Neuronal stem cell (in vitro differentiated cells): ENCODE measurements around the gene FSD1.
A peak's percentile ranks its signal among the peaks of the same experiment; 100 is the strongest.
"Not testable (repeated sequence)": the region's sequence is repeated elsewhere in the genome, so short reads cannot be mapped to it uniquely, and the experiment has no call there.

Source experiments
- DNase-seq: peaks from one replicate; pipeline ENCODE4 v3.0.0-alpha.2; 2013; ENCODE audit warnings: low spot score
- H2AFZ ChIP-seq: one replicate; pipeline ENCODE4 v1.6.1; 2013; ENCODE audit warnings: mild to moderate bottlenecking, low read length, inconsistent platforms
- H2AK5ac ChIP-seq: 2 replicates; pipeline ENCODE4 v1.6.1; 2013; ENCODE audit warnings: low read depth, mild to moderate bottlenecking, inconsistent platforms, low read length, moderate library complexity, mixed read lengths
- H2BK120ac ChIP-seq: 2 replicates; pipeline ENCODE4 v1.6.1; 2013; ENCODE audit warnings: low read depth, mild to moderate bottlenecking, inconsistent platforms, low read length, moderate library complexity, mixed read lengths
- H2BK12ac ChIP-seq: one replicate; pipeline ENCODE4 v1.6.1; 2013; ENCODE audit warnings: low read length, inconsistent platforms
- H2BK15ac ChIP-seq: 2 replicates; pipeline ENCODE4 v1.6.1; 2013; ENCODE audit warnings: mild to moderate bottlenecking, low read length, inconsistent platforms, mixed read lengths
- H2BK5ac ChIP-seq: one replicate; pipeline ENCODE4 v1.6.1; 2013; ENCODE audit warnings: inconsistent platforms, mild to moderate bottlenecking, low read length, moderate library complexity
- H3K14ac ChIP-seq: one replicate; pipeline ENCODE4 v1.6.1; 2013; ENCODE audit warnings: low read length, inconsistent platforms
- H3K18ac ChIP-seq: 2 replicates; pipeline ENCODE4 v1.6.1; 2013; ENCODE audit warnings: low read length, inconsistent platforms
- H3K23ac ChIP-seq: 2 replicates; pipeline ENCODE4 v1.6.1; 2013; ENCODE audit warnings: low read depth, mild to moderate bottlenecking, mixed read lengths, low read length, inconsistent platforms; ENCODE audit not compliant: poor library complexity
- H3K27ac ChIP-seq: replicated peaks from 3 replicates; pipeline ENCODE4 v1.5.1; 2013; ENCODE audit warnings: low read length, inconsistent platforms
- H3K27me3 ChIP-seq, 3 experiments: 2 replicates each; pipeline ENCODE4 v1.6.1; 2013; ENCODE audit warnings: low read length in 3 of 3, mild to moderate bottlenecking in 2 of 3, inconsistent platforms in 1 of 3, low read depth in 1 of 3, mixed read lengths in 1 of 3, moderate library complexity in 1 of 3; ENCODE audit not compliant: control insufficient read depth in 3 of 3, insufficient read depth in 3 of 3
- H3K36me3 ChIP-seq, 2 donors: replicated peaks in 1 of 2; 2 replicates each; pipeline ENCODE4 v1.6.1; 2013; ENCODE audit warnings: low read length in 2 of 2; ENCODE audit not compliant: control insufficient read depth in 2 of 2, insufficient read depth in 2 of 2
- H3K4ac ChIP-seq: 2 replicates; pipeline ENCODE4 v1.6.1; 2013; ENCODE audit warnings: inconsistent platforms, mild to moderate bottlenecking, low read length, moderate library complexity
- H3K4me1 ChIP-seq, 2 donors: 1 replicate in 1 of 2; 2 replicates in 1 of 2; pipeline ENCODE4 v1.6.1; 2013; ENCODE audit warnings: low read length in 2 of 2, low read depth in 1 of 2; ENCODE audit not compliant: control insufficient read depth in 2 of 2, insufficient read depth in 1 of 2
- H3K4me2 ChIP-seq: one replicate; pipeline ENCODE4 v1.6.1; 2013; ENCODE audit warnings: mild to moderate bottlenecking, low read length, inconsistent platforms; ENCODE audit not compliant: insufficient read depth, poor library complexity, severe bottlenecking
- H3K4me3 ChIP-seq, 2 donors: 2 replicates each; pipeline ENCODE4 v1.5.1; 2013; ENCODE audit warnings: low read length in 2 of 2, mild to moderate bottlenecking in 2 of 2, inconsistent platforms in 1 of 2, moderate library complexity in 1 of 2
- H3K79me1 ChIP-seq: one replicate; pipeline ENCODE4 v1.6.1; 2013; ENCODE audit warnings: low read depth, mild to moderate bottlenecking, inconsistent platforms, low read length, moderate library complexity
- H3K9ac ChIP-seq: one replicate; pipeline ENCODE4 v1.6.1; 2013; ENCODE audit warnings: mild to moderate bottlenecking, low read depth, low read length, inconsistent platforms; ENCODE audit not compliant: poor library complexity
- H3K9me3 ChIP-seq, 2 donors: replicated peaks in 1 of 2; 2 replicates each; pipeline versions ENCODE3 to v1.6.1; 2013; ENCODE audit warnings: low read length in 2 of 2, mild to moderate bottlenecking in 2 of 2, inconsistent platforms in 1 of 2, low read depth in 1 of 2, mixed read lengths in 1 of 2, moderate library complexity in 1 of 2; ENCODE audit not compliant: control insufficient read depth in 2 of 2, insufficient read depth in 1 of 2
- H4K8ac ChIP-seq: one replicate; pipeline ENCODE4 v1.6.1; 2013; ENCODE audit warnings: low read depth, mild to moderate bottlenecking, inconsistent platforms, low read length, moderate library complexity
- H4K91ac ChIP-seq: one replicate; pipeline ENCODE4 v1.6.1; 2013; ENCODE audit warnings: low read length, low read depth, mild to moderate bottlenecking, inconsistent platforms; ENCODE audit not compliant: poor library complexity
- whole genome bisulfite sequencing, 2 donors: extraction: QIAGEN DNeasy Blood & Tissue Kit; methylation state at CpG; one replicate each; pipeline ENCODE4 v1.1.7; 2013; ENCODE audit warnings: missing lambda C conversion rate in 2 of 2, mixed read lengths in 1 of 2; ENCODE audit not compliant: insufficient read length in 2 of 2, insufficient replicate concordance in 1 of 2; ENCODE audit errors: extremely low coverage in 2 of 2; 5-methylcytosine and 5-hydroxymethylcytosine counted together

FSD1 gene

DNA sequence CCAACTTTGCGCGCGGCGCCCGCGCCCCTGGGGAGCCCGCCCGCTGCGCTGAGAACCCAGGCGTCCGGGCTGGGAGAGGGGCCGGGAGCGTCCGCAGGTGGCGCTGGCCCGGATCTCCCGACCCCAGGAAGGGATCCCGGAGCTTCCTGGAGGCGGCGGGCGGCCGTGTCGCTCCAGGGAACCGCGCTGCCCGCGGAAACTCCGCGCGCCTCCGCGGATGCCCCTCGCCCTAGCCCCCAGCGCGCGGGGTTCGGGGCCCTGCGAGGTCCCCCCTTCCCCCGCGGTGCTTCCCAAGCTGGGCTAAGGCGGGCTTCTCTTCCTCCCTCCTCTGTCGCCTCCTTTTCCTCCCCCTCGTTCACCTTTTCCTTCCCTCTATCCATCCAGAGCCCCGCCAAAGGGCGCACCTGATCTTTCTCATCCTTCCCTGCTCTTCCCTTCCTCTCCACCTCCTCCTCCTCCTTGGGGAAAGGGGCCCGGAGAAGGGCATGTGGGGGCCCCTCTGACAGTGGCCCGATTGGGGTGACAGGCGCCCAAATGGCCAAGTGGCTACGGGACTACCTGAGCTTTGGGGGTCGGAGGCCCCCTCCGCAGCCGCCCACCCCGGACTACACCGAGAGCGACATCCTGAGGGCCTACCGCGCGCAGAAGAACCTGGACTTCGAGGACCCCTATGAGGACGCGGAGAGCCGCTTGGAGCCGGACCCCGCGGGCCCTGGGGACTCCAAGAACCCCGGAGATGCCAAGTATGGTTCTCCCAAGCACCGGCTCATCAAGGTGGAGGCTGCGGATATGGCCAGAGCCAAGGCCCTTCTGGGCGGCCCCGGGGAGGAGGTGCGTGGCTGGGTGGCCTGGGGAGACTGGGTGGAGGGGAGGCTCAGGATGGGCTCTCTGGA is 24.6 kb upstream of the FSD1 start:
- H3K79me1 ChIP-seq, result no peaks in the 10 kb centered on the region
- H4K8ac ChIP-seq, result no peak overlapping the region
- H4K91ac ChIP-seq, result no peak overlapping the region
- H3K4me2 ChIP-seq, result peak overlapping the region; percentile 71
- H3K18ac ChIP-seq, result peak overlapping the region; percentile 87
- peaks cover 0 to 45% (median 12%) of the 10 kb centered on the region in 3 experiments for H3K27me3 ChIP-seq
- no peak overlapping the region for H3K14ac ChIP-seq
- H3K4me1 ChIP-seq, result peaks cover 4 to 14% of the 10 kb centered on the region in 2 donors
- no peak overlapping the region for H3K9ac ChIP-seq
- peak overlapping the region; percentile 65 to 69 for H3K4me3 ChIP-seq
- H2BK120ac ChIP-seq, result peak overlapping the region; percentile 87
- H3K27ac ChIP-seq, result no peak overlapping the region
- no peaks in the 10 kb centered on the region for H3K9me3 ChIP-seq
- H2AFZ ChIP-seq, result peak overlapping the region; percentile 85
- H2AK5ac ChIP-seq, result peak overlapping the region; percentile 92
- H2BK12ac ChIP-seq, result no peak overlapping the region
- DNase-seq, result no peak
- peaks cover 0 to 14% of the 10 kb centered on the region in 2 donors for H3K36me3 ChIP-seq
- no CpG with 5 or more reads among the region's 71 CpGs for WGBS, 2 donors
- H3K23ac ChIP-seq, result no peak overlapping the region
- peak overlapping the region; percentile 58 for H2BK15ac ChIP-seq
- no peak overlapping the region for H2BK5ac ChIP-seq
- no peak overlapping the region for H3K4ac ChIP-seq

DNA sequence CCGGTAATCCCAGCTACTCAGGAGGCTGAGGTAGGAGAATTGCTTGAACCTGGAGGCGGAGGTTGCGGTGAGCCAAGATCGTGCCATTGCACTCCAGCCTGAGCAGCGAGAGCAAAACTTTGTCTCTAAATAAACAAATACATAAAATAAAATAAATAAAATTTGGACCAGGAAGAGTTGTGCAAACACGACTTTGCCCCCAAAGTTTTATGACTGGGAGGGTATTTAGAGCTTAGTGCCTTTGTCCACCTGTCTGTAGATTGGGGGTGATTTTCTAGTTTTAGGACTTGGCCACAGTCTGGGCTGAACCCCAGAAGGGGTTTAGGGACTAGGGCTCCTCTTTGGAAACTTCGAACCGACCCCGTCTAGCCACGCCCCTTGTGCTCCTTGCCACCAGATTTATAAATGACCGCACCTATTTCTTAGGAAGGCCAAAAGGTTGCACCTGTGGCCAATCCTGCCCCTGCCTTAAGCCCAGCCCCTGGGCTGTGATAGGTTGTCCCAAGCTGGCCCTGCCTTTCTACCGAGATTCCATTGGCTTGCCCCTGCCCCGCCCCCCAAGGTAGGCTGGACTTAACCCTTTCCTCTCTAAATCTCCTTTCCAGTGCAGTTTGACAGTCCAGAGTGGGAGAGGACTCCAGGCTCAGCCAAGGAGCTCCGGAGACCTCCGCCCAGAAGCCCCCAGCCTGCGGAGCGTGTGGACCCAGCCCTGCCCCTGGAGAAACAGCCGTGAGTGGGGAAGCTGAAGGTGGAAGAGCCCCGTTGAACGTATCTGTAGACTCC is 20.0 kb upstream of the FSD1 start:
- Histone ChIP-seq H2BK12ac (no peak overlapping the region), H3K4me1 (peaks cover 1 to 3% of the 10 kb centered on the region in 2 donors), H2AK5ac (no peak overlapping the region), H3K4me3 (no peak overlapping the region), H3K79me1 (no peaks in the 10 kb centered on the region), H2BK120ac (no peak overlapping the region), H3K23ac (no peak overlapping the region), H2BK5ac (no peak overlapping the region), H3K27me3 (peaks cover 0 to 32% (median 11%) of the 10 kb centered on the region in 3 experiments), H2AFZ (no peak overlapping the region), H3K4me2 (peak overlapping the region; percentile 33), H3K9ac (no peak overlapping the region), H3K36me3 (peaks cover 0 to 37% of the 10 kb centered on the region in 2 donors), H3K27ac (no peak overlapping the region), H3K18ac (peak overlapping the region; percentile 28), H4K8ac (no peak overlapping the region), H3K4ac (no peak overlapping the region), H3K14ac (no peak overlapping the region), H2BK15ac (no peak overlapping the region), H4K91ac (no peak overlapping the region), H3K9me3 (no peaks in the 10 kb centered on the region)
- no CpG with 5 or more reads among the region's 20 CpGs for WGBS, 2 donors
- no peak for DNase-seq

DNA sequence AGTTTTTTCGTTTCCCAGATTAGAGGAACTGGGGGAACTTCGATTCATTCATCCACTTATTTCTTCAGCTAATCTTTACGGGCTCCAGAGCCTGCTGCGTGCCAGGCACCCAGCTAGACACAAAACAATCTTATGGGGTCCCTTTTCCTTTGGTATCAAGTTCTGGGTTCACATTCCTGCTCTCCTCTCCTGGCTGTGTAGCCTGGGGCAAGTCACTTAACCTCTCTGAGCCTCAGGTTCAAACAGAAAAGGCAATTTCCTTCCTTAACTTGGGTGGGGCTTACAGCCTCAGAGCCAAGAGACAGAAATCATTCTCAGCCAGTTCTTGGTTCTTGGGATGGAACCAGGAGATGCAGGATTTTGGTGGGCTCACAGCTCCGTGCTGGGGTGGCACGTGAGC is 19.4 kb upstream of the FSD1 start:
- no peak overlapping the region for H3K18ac ChIP-seq
- H2AFZ ChIP-seq, result no peak overlapping the region
- H4K8ac ChIP-seq, result no peak overlapping the region
- peaks cover 0 to 38% of the 10 kb centered on the region in 2 donors for H3K36me3 ChIP-seq
- H4K91ac ChIP-seq, result no peak overlapping the region
- no peaks in the 10 kb centered on the region for H3K9me3 ChIP-seq
- H3K4ac ChIP-seq, result no peak overlapping the region
- H2BK120ac ChIP-seq, result no peak overlapping the region
- DNase-seq, result no peak
- H3K27ac ChIP-seq, result no peak overlapping the region
- peak overlapping the region; percentile 25 for H3K9ac ChIP-seq
- no peak overlapping the region for H3K23ac ChIP-seq
- no peak overlapping the region for H2AK5ac ChIP-seq
- no peak overlapping the region for H3K14ac ChIP-seq
- no peak overlapping the region for H2BK15ac ChIP-seq
- no peak overlapping the region for H2BK12ac ChIP-seq
- H3K4me3 ChIP-seq, result no peak overlapping the region
- peaks cover 1 to 3% of the 10 kb centered on the region in 2 donors for H3K4me1 ChIP-seq
- H3K27me3 ChIP-seq, result peaks cover 0 to 26% (median 5%) of the 10 kb centered on the region in 3 experiments
- no peak overlapping the region for H2BK5ac ChIP-seq
- WGBS, 2 donors, result no CpG with 5 or more reads among the region's 6 CpGs
- no peak overlapping the region for H3K4me2 ChIP-seq
- H3K79me1 ChIP-seq, result no peaks in the 10 kb centered on the region

DNA sequence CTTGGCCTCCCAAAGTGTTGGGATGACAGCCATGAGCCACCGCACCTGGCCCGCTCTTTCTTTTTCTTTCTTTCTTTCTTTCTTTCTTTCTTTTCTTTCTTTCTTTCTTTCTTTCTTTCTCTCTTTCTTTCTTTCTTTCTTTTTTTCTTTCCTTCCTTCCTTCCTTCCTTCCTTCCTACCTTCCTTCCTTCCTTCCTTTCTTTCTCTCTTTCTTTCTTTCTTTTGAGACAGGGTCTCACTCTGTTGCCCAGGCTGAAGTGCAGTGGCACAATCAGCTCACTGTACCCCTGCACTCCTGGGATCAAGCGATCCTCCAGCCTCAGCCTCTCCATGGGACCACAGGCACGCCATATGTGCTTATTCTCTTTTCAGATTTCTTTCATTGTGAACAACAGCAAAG is 18.3 kb upstream of the FSD1 start:
- not testable (repeated sequence) for H2BK120ac ChIP-seq, H3K9ac ChIP-seq, H3K79me1 ChIP-seq, H4K8ac ChIP-seq, H2BK5ac ChIP-seq, H3K4ac ChIP-seq, H3K9me3 ChIP-seq, H3K4me1 ChIP-seq, H2BK12ac ChIP-seq, H2BK15ac ChIP-seq, H2AK5ac ChIP-seq, DNase-seq, H4K91ac ChIP-seq, H3K18ac ChIP-seq, H3K4me2 ChIP-seq, H3K14ac ChIP-seq, H3K4me3 ChIP-seq, H3K23ac ChIP-seq, H2AFZ ChIP-seq, H3K27ac ChIP-seq
- Histone ChIP-seq H3K36me3 (peaks cover 0 to 44% of the 10 kb centered on the region in 2 donors), H3K27me3 (peaks cover 0 to 14% (median 0%) of the 10 kb centered on the region in 3 experiments)
- WGBS, 2 donors, result no CpG with 5 or more reads among the region's 4 CpGs
